OCI-LY1 (cell line): ENCODE measurements around the gene BAHD1.

Source experiments
- CTCF ChIP-seq: fragments of 200-600 bp; sonication (generic), shearing (Covaris generic); IDR thresholded peaks from 2 replicates; pipeline ENCODE4 v1.5.1; 2017; ENCODE audit warnings: mild to moderate bottlenecking, antibody characterized with exemption, low read length, moderate library complexity, mixed read lengths
- EZH2 ChIP-seq: fragments of 200-600 bp; sonication (generic), shearing (Covaris generic); IDR thresholded peaks from 2 replicates; pipeline ENCODE4 v1.8.0; 2017; ENCODE audit warnings: borderline replicate concordance, mixed run types, mild to moderate bottlenecking, antibody characterized with exemption, low read length, moderate library complexity, mixed read lengths

DNA sequence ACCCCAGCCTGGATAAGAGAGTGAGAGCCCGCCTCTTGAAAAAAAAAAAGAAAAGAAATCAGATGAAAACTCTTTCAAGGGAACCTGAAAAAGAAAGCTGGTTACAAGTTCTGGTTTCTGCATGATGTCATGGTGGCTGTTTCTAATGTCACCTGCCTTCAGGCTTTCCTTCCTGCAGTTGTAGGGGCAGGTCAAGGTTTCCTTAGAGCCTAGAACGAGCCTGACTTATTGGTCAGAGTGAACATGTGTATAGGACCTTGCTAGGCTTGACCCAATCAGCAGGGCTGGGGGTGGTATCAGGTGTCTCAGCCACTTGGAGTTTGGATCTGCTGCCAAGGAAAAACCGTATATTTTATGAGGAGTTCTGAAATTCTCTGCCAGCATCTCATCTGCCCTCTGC lies 31.4 kb upstream of the BAHD1 start:
- TF ChIP-seq CTCF (no peak), EZH2 (no peak)
